ENCODE data around the gene MBNL2.

The MBNL2 gene

DNA sequence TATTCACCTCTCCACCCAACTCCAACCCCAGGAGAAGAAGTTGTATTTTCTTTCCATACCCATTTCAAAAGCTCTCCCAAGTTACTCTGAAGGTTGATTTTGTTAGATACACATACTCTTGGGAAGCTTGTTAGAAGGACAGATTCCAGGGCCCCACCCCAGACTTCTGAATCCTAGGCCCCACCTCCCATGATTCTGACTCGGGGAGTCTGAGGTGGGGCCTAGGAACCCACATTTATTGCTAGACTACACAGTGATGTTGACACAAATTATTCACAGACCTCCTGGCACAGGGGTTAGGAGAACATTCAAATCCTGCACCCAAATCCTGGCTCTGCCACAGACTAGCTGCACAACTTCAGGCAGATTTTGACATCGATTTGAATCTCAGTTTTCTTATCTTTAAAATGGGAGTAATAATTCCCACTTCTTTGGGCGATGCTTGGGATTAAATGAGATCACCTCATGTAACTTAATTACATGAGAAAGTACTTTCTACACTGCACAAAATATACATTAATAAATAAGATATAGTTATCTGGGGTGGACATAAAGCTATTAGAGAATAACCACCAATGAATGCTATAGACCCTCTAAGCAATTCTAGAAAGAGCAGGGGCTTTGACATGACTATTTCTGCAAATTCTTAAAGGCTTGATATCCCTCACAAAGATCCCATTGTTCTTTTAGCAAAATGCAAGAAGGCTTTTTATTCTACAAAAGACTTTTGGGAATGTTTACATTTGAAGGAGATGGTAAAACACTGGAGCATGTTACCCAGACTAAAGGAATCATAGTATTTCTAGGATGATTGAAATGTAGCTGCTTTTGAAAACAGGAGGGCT is 18.0 kb downstream of the MBNL2 start:
- TF ChIP-seq, protein P1, sequence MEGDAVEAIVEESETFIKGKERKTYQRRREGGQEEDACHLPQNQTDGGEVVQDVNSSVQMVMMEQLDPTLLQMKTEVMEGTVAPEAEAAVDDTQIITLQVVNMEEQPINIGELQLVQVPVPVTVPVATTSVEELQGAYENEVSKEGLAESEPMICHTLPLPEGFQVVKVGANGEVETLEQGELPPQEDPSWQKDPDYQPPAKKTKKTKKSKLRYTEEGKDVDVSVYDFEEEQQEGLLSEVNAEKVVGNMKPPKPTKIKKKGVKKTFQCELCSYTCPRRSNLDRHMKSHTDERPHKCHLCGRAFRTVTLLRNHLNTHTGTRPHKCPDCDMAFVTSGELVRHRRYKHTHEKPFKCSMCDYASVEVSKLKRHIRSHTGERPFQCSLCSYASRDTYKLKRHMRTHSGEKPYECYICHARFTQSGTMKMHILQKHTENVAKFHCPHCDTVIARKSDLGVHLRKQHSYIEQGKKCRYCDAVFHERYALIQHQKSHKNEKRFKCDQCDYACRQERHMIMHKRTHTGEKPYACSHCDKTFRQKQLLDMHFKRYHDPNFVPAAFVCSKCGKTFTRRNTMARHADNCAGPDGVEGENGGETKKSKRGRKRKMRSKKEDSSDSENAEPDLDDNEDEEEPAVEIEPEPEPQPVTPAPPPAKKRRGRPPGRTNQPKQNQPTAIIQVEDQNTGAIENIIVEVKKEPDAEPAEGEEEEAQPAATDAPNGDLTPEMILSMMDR (conservative IDR thresholded peaks at IDR 0.05) = no peak
- TF ChIP-seq ZFX (IDR thresholded peaks at IDR 0.05) = no peak
- no peak overlapping the region for H3K27ac ChIP-seq

DNA sequence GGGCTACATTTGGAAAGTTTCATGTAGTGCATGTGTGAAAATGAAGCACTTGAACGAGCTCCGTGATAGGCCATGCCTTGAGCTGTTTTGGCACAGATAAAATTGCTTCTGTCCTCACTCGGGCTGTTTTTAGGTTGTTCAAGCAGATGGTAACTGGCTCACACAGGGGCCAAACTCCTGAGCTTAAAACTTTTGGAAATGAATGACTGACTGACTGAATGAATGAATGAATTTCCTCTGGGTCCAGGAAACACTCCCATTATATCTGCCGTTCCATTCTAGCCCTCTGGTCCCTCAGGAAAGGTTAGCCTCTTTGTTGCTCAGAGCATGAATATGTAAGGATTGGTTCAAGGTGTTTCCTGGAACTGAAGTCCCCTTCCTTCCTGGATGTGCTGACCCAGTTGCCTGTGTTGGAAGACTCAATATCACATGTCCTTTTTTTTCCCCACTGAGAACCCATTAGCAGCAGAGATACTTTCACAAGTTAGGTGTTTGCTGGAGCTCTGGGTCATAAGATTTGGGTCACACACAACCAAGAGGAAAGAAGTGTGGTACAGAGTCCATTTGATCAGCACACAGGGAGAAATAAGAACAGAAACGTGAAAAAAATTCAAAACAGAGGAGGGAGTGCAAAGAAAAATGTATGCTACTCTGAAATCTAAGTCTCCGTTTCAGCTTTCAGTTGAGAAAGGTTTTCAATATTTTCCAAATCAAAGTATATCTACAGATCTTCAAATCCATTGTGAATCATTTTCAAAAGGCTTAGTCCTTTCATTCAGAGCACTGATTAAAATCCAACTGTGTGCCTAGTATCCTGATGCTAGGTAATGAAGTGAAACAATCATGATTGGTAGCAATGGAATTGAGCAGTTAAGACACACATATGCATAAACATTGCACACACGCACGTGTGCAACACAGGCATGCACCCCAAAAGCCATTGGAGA is 18.9 kb downstream of the MBNL2 start:
- no peak overlapping the region for H3K27ac ChIP-seq
- TF ChIP-seq, protein P1 (conservative IDR thresholded peaks at IDR 0.05) = no peak
- TF ChIP-seq ZFX (IDR thresholded peaks at IDR 0.05) = no peak

- no peak overlapping the region for H3K27ac ChIP-seq
- TF ChIP-seq ZFX (IDR thresholded peaks at IDR 0.05) = no peak
- TF ChIP-seq, protein P1 (conservative IDR thresholded peaks at IDR 0.05) = no peak
These were observed 19.6 kb downstream of the MBNL2 start for GRCh38 chr13:97241761-97242160.

DNA sequence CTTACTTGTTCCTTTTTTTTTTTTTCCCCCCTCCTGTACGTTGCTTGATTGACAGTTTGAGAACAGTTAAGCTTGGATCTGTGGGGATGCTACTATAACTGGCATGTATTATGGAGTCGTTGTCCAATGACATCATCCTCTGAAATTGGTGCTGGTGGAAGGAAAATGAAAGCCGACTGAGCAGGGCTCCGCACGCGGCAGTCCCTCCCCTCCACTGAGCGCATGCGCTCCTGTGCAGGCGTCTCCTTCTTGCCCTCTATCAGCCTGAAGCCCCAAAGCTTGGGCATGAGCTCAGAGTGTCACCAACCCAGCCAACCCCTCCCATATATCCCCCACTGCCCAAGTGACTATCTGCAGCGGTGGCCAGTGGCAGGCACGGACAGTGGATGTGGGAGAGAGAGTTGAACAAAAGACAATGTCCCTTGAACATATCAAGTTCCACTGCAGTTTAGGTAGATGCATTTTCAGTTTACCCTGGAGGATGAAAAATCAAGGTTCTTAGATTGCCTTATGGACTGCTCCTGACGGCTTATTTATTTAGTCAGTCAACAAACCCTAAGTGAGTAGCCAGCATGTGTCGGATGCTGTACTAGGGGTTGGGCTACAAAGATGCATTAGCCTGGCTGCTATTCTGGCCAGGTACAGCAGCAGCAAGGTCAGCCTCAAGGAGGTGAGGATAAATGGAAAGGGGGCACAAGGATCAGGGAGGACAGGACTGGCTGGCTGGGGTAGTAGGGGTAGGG is 20.8 kb downstream of the MBNL2 start:
- no peak for TF ChIP-seq ZFX (IDR thresholded peaks at IDR 0.05)
- TF ChIP-seq, protein P1 (conservative IDR thresholded peaks at IDR 0.05) = no peak
- H3K27ac ChIP-seq = no peak overlapping the region

GRCh38 chr13:97243915-97244781 is 22.0 kb downstream of the MBNL2 start:
- no peak for TF ChIP-seq ZFX (IDR thresholded peaks at IDR 0.05)
- TF ChIP-seq, protein P1 (conservative IDR thresholded peaks at IDR 0.05) = no peak
- H3K27ac ChIP-seq = no peak overlapping the region

DNA sequence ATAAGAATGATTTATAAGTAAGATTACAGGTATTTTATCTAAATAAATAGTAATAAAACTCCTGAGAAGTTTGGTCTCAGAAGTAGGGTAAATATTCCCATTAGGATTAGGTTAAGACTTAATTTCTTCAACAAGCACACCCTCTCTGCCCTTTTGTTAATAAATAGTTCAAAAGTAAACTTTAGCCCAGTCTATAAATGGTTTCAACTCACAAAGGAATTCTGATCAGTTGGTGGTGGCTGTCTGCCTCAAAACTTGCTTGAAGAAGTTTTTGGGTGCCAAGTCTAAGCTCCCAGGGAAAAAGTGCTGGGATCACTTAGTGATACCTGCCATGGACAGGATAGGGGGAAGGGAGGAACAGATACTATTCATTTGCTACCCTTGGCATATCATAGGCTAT is 22.9 kb downstream of the MBNL2 start:
- no peak for TF ChIP-seq ZFX (IDR thresholded peaks at IDR 0.05)
- TF ChIP-seq, protein P1 (conservative IDR thresholded peaks at IDR 0.05) = no peak

More for the DNA sequence above, 22.9 kb downstream of the MBNL2 start:
- H3K27ac ChIP-seq = no peak overlapping the region
